Activated T-cell treated with anti-CD3 and anti-CD28 coated beads for 48 hours (primary cell): ENCODE results near the gene CNIH2.
A peak's percentile ranks its signal among the peaks of the same experiment; 100 is the strongest.
"Not testable (repeated sequence)": the region's sequence is repeated elsewhere in the genome, so short reads cannot be mapped to it uniquely, and the experiment has no call there.

Experiments used
- DNase-seq: peaks from one replicate; pipeline ENCODE4 v3.0.0-alpha.2; 2020; ENCODE audit warnings: low read depth

CNIH2 gene

GRCh38 chr11:66277064-66277463 lies 911 bp upstream of the CNIH2 start:
- DNase-seq: not testable (repeated sequence)

GRCh38 chr11:66278363-66279091 lies 552 bp downstream of the CNIH2 start:
- no peak for DNase-seq

- DNase-seq: no peak
These were observed 1.2 kb downstream of the CNIH2 start for GRCh38 chr11:66279092-66279734.

GRCh38 chr11:66280428-66280827 lies 2.5 kb downstream of the CNIH2 start:
- DNase-seq: no peak

- DNase-seq: no peak
These were observed 3.0 kb downstream of the CNIH2 start for GRCh38 chr11:66281001-66281400.

- DNase-seq: no peak
These were observed 3.9 kb downstream of the CNIH2 start for GRCh38 chr11:66281776-66282467.

GRCh38 chr11:66282468-66283455 lies 4.8 kb downstream of the CNIH2 start:
- peak; percentile 99 for DNase-seq

- no peak for DNase-seq
These were observed 5.6 kb downstream of the CNIH2 start for GRCh38 chr11:66283461-66284105.

- no peak for DNase-seq
These were observed 6.6 kb downstream of the CNIH2 start for GRCh38 chr11:66284526-66285078.

- DNase-seq: no peak
These were observed 7.4 kb downstream of the CNIH2 start for GRCh38 chr11:66285250-66285947.

- no peak for DNase-seq
These were observed 8.7 kb downstream of the CNIH2 start for GRCh38 chr11:66286699-66287098.

- DNase-seq: no peak
These were observed 9.4 kb downstream of the CNIH2 start for GRCh38 chr11:66287211-66287888.

- DNase-seq: no peak
These were observed 10.1 kb downstream of the CNIH2 start for GRCh38 chr11:66287889-66288670.

- peak; percentile 97 for DNase-seq
These were observed 10.9 kb downstream of the CNIH2 start, which contains the start of gene YIF1A for GRCh38 chr11:66288671-66289547. TSS of gene YIF1A (minus strand) at chr11:66289143. CDS start at chr11:66288985, 158 bp downstream.

- peak; percentile 80 for DNase-seq
These were observed 11.8 kb downstream of the CNIH2 start for GRCh38 chr11:66289548-66290329.

GRCh38 chr11:66290330-66290621 lies 12.3 kb downstream of the CNIH2 start:
- DNase-seq: no peak

- DNase-seq: no peak
These were observed 13.3 kb downstream of the CNIH2 start for GRCh38 chr11:66291303-66291705.
